ENCODE data around the gene ENPP3.

DNA sequence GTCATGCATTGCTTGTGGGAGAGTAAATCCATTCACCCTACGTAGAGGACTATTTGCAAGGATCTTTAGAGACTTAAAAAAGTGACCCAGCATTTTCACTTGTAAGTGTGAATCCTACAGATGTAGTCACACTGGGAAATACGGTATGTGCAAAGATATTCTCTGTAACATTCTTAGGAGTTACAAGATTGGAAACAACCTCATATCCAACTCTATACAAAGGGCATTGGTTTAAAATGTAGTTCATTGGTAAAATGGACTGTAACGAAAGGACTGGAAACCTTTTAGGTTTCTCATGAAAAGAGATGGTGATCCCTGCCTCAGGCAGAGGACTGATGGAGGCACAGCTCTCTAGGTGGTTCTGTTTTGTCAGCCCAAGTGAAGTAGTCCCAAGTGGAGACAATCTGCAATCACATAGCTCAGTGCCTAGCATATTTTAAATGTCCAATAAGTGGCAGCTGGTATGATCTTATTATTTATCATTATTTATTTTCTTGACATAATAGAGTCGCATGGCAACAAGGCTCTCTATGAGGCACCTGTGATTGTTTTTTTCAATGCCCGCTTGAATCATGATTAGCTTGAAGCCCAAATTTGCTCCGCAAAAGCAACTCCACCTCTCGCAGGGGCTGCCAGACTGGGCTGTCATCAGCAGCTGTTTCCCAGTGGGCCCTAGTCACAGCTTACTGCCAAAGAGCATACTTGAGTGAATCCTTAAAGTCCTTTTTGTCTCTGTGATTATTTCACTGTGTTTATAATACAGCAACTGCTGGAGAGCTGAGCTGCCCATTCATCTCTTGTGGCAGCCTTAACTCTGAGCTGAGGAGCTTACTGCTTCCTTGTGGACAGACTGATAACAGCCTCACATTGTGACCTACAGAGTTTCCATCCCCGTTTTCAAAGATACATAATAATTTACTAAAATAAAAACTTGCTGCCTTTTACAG lies 150.9 kb downstream of the ENPP3 start:
- TF ChIP-seq POLR2A (IDR thresholded peaks at IDR 0.05) = no peak
- TF ChIP-seq, protein P1, sequence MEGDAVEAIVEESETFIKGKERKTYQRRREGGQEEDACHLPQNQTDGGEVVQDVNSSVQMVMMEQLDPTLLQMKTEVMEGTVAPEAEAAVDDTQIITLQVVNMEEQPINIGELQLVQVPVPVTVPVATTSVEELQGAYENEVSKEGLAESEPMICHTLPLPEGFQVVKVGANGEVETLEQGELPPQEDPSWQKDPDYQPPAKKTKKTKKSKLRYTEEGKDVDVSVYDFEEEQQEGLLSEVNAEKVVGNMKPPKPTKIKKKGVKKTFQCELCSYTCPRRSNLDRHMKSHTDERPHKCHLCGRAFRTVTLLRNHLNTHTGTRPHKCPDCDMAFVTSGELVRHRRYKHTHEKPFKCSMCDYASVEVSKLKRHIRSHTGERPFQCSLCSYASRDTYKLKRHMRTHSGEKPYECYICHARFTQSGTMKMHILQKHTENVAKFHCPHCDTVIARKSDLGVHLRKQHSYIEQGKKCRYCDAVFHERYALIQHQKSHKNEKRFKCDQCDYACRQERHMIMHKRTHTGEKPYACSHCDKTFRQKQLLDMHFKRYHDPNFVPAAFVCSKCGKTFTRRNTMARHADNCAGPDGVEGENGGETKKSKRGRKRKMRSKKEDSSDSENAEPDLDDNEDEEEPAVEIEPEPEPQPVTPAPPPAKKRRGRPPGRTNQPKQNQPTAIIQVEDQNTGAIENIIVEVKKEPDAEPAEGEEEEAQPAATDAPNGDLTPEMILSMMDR (IDR thresholded peaks at IDR 0.05) = no peak
- TF ChIP-seq POLR2AphosphoS5 (IDR thresholded peaks at IDR 0.05) = no peak
